ENCODE results near the gene TEX2.

- TF ChIP-seq EZH2 (IDR thresholded peaks at IDR 0.05; ENCODE audit: insufficient read depth, poor library complexity, severe bottlenecking): no peak
- TF ChIP-seq EZH2phosphoT487 (IDR thresholded peaks at IDR 0.05; ENCODE audit: insufficient read depth, low read depth): no peak
These were observed 114.4 kb downstream of the TEX2 start for GRCh38 chr17:64148699-64149098.

All from GM23248 (cell line).